ENCODE data around the gene STYK1.
"Not testable (repeated sequence)": the region's sequence is repeated elsewhere in the genome, so short reads cannot be mapped to it uniquely, and the experiment has no call there.

The STYK1 gene

GRCh38 chr12:10689146-10689545 is 15.3 kb upstream of the STYK1 start:
- DNase-seq: no peak

GRCh38 chr12:10688042-10688441 is 14.2 kb upstream of the STYK1 start:
- no peak for DNase-seq

DNA sequence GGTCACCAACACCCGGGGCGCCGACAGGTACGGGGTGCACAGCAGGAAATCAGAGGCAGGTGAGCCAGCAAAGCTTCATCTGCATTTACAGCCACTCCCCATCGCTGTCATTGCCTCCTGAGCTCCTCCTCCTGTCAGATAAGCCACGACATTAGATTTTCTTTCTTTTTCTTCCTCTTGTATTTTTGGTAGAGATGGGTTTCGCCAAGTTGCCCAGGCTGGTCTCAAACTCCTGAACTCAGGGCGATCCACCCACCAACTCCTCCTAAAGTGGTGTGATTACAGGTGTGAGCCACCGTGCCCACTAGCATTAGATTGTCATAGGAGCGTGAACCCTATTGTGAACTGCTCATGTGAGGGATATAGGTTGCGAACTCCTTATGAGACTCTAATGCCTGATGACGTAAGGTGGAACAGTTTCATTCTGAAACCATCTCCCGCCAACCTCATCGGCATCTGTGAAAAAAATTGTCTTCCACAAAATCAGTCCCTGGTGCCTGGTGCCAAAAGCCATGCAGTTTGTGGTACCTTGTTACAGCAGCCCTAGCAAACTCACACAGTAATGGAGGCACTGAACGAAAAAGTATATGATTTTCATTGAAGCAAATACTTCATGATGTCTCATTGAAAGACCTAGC is 1.5 kb downstream of the STYK1 start:
- no peak for DNase-seq

DNA sequence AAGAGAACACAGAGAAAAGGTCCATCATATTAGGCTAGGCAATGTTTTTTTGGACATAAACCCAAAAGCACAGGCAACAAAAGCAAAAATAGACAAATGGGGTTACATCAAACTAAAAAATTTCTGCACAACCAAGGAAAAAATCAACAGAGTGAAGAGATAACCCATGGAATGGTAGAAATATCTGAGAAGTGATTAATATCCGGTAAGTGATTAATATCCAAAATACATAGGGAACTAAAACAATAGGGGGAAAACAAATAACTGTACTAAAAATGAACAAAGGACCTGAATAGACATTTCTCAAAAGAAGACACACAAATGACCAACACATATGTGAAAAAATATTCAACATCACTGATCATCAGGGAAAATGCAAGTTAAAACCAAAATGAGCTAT is 4.3 kb downstream of the STYK1 start:
- no peak for DNase-seq

DNA sequence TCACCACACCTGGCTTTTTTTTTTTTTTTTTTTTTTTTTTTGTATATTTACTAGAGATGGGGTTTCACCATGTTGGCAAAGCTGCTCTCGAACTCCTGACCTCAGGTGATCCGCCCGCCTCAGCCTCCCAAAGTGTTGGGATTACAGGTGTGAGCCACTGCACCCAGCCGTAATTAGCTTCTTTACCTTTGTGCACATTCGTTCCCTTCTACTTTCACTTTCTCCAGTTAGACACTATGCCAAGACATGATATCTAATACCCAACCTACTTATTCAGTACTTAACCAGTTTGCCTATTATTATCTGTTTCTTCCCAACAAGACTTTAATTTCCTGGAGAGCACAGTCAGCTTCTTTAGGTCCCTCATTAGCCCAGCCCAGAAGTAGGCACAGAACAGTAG is 5.3 kb downstream of the STYK1 start:
- no peak for DNase-seq

GRCh38 chr12:10667581-10667980 is 6.3 kb downstream of the STYK1 start:
- no peak for DNase-seq

GRCh38 chr12:10664499-10664898 is 9.4 kb downstream of the STYK1 start:
- DNase-seq: no peak

DNA sequence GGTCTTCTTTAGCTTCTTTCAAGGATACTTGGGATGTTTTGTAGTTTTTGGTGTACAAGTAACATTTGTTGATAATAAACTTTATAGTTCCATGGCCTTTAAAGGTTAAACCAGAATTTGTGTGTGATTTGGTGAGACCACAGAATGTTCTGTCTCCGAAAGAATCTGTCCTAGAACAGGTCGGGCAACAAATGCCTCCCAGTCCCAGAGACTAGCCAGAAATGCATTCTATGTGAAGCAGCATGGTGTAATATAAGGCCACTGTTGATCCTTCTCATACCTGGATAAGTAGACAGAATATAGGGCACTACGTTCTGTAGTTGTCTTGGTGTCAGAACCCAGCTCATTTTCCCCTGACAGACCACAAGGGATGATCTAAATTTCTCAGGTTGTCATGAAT is 10.0 kb downstream of the STYK1 start:
- DNase-seq: no peak

GRCh38 chr12:10661338-10661737 is 12.5 kb downstream of the STYK1 start:
- no peak for DNase-seq

DNA sequence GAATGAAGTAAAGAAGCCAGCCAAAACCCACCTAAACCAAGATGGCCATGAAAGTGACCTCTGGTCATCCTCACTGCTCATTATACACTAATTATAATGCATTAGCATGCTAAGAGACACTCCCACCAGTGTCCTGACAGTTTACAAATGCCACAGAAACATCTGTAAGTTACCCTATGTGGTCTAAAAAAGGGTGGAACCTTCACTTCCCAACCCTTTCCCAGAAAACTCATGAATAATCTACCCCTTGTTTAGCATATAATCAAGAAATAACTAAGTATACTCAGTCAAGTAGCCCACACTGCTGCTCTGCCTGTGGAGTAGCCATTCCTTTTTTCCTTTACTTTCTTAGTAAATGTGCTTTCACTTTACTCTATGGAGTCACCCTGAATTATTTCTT is 19.8 kb downstream of the STYK1 start:
- DNase-seq: no peak

DNA sequence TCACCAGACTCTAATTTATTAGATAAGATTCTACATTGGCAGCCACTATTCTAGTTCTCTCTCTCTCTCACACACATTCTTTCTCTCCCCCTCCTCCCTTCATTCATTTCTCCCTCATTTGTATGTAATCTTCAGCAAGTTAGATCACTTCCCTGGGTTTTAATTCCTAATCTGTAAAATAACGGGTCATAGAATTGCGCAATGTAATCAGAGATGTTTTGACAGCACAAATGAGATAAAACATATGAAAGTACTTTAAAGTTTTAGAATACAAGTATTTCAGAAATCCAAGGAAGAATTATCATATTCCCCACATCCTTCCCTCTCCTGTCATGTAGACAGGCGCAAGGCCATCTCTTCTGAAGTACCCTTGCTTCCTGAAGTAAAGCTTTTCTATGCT is 21.7 kb downstream of the STYK1 start:
- no peak for DNase-seq

GRCh38 chr12:10646576-10646975 is 27.3 kb downstream of the STYK1 start:
- not testable (repeated sequence) for DNase-seq

GRCh38 chr12:10645910-10646309 is 27.9 kb downstream of the STYK1 start:
- no peak for DNase-seq

- no peak for DNase-seq
Measured at GRCh38 chr12:10641735-10642500, 31.9 kb downstream of the STYK1 start.

DNA sequence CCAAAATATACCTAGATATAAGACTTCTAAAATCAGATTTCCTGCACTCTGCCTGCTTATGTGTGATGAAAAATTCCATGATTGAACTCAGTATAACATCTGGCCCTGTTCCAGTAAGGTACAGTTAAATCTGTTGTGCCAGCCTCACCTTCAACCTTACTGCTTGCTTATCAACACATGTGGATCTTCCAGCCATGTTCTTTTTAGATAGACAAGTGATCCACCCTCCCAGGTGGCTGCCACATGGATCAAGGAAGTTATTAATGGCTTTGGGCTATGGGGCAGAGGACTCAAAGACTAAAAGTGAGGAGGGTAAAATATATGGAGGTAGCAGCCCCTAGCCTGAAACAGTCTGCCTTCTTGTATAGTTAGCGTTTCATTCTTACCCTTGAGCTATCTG is 35.1 kb downstream of the STYK1 start:
- DNase-seq: no peak

DNA sequence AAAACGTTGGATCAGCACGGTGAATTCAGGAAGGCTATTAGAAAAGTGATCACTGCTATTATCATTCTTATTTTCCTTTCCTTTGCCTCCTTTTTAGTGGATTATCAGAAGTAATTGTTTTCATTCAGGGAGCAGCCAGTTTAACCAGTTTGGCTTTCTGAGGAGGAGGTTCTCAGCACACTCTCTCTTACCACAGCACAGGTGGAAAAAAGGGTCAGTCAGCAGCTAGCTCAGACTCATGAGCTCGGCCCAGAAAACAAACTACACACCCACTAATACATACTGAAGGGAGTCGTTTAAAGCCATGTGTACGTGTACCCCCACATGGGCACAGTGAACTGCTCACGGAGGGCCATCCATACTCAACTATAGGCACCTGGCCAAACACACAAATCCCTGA is 37.2 kb downstream of the STYK1 start:
- DNase-seq: no peak

GRCh38 chr12:10636124-10636523 is 37.7 kb downstream of the STYK1 start:
- DNase-seq: no peak

DNA sequence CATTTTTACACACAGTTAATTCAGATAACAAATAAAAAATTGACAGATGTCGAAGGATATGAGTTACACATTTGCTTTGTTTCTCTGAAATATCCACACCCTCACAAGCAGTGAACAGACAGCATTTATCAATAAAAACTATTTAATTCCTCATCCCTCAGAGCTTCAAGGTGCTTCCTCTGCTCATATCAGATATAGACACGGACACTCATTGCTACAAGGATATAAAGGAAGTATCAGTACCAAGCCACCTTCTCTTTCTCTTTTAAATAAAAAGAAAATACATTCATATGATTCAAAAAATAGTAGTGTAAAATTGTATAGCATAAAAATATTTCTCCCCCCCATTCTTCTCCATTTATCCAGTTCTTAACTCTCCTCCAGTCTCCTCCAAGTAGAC is 38.5 kb downstream of the STYK1 start:
- DNase-seq: no peak

DNA sequence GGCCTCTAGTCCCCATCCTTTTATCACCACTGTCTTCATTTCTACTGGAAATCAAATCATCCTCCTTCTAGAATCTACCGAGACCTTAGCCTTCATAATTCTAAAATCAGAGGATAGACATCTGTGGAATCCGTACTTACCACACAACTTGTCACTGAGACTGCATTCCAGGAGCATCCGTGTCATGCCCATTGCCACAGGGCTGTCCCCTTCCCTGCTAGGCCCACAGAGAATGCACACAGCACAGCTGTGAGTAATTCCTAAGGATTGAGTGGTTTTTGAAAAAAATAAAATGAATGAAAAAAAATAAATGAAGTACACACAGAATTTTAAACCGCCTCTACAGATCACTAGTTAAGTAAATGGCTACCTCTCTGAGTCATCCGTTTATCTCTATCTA is 39.4 kb downstream of the STYK1 start:
- DNase-seq: no peak

- DNase-seq: no peak
Measured at GRCh38 chr12:10633541-10633940, 40.3 kb downstream of the STYK1 start.

DNA sequence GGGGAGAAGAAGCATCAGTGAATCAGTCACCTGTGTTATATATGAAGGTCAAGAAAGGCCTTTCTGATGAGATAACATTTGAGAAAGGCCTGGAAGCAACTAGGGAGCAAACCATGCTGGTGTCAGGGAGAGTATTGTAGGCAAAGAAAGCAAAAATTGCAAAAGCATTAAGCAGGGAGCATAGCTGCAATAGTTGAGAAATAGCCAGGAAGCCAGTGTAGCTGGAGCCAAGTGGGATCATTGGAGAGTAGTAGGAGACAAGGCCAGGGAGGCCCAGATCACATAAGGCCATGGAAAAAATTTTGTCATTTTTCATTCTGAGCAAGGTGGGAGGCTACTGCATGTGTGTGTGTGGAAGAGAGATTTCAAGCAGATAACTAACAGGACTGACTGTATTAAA is 41.6 kb downstream of the STYK1 start:
- DNase-seq: no peak

GRCh38 chr12:10624605-10625004 is 49.2 kb downstream of the STYK1 start:
- DNase-seq: no peak

GRCh38 chr12:10623131-10623530 is 50.7 kb downstream of the STYK1 start:
- DNase-seq: no peak

DNA sequence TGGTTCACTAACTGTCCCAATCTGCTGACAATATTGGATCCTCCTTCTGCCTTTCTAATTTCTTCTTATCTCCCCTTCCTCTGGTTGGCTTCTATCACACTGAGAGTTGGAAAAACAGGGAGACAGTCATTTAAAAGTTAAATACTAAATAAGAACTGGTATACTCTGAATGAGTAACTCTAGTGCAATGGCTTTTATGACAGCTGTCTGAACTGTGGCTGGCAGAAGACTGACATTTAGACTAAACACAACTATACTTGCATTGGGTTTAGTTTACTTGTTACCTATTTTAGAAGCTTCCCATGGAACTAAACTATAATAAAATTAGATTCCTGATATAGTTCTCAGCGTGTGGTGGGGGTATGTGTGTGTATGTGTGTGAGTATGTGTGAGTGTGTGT is 52.6 kb downstream of the STYK1 start:
- no peak for DNase-seq

All from right kidney (tissue), 1 donor.